HG02642 (cell line): ENCODE measurements around the gene SPACA5.
A peak's percentile ranks its signal among the peaks of the same experiment; 100 is the strongest.
"Not testable (repeated sequence)": the region's sequence is repeated elsewhere in the genome, so short reads cannot be mapped to it uniquely, and the experiment has no call there.

Experiments used
- ATAC-seq: cut with Tn5 transposase; IDR thresholded peaks from one replicate; pipeline ENCODE4 v1.9.1; 2021; ENCODE audit warnings: mild to moderate bottlenecking; ENCODE audit not compliant: unreplicated experiment, poor library complexity

The SPACA5 gene

DNA sequence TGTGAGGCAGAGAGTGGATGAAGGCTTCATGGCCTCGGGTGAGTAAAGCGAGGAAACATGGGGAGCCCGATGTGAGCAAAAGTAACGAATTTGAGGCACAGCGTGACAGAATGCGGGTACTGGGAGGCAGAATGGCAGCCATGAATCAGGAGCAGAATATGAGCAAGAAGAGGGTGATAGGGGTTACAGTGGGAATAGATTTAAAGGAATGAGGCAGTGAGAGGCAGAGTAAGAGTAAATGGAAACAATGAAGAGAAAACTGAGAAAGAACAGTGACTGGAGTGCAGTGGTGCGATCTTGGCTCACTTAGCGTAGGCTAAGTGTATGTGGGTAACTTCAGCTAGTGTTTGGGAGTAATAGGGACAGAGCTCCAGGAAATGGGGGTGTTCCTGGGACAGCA lies at the start of gene SPACA5:
SPACA5 (plus strand) TSS at position 301 of the 400 bp plus-strand sequence. CDS start 815 bp downstream, outside the sequence.
- ATAC-seq, result not testable (repeated sequence)

DNA sequence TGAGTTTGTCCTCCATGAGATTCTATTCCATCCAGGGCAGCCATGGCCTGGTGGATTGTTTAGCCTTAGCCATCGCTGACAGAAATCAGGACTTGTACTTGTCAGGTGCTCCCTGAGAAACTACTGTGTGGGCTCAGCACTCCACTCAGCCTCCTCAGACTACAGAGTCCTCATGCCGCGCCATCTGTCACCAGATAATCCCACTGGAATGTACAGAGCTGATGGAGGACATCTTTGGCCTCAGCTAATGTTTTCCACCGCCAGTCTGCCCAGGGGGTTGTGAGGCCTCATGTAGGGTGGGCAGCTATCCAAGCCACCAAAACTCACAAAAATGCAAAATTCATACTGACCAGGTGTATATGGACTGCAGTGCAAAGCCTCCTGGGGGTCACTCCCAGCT lies 48.6 kb upstream of the SPACA5 start:
- ATAC-seq, result not testable (repeated sequence)

DNA sequence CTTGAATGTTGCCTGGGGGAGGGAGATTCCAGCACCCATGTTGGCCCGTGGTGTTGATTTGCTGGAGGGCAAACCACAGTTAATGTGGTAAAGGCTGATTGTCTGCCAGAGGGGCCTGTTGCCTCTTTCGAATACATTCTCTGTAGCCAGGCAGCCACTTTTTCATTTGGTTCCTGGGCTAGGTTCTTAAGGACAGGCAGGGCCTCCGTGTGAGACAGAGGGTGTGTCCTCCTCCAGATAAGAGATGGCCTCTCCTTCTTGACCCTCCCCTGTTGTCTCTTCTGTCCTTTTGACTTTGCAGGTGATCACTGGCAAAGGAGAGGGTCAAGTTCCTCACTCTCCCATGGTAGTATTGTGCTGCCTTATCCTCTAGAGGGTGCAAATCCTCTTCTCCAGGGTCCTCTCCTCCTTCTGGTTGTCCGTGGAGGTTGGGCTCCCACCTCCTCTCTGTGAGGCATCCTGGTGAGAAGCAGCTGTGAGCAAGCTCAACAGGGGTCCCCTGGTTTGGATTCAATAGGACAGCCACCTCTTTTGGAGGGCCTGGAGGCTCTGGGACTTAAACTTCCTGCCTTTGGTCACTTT lies 47.9 kb upstream of the SPACA5 start:
- ATAC-seq, result no peak

DNA sequence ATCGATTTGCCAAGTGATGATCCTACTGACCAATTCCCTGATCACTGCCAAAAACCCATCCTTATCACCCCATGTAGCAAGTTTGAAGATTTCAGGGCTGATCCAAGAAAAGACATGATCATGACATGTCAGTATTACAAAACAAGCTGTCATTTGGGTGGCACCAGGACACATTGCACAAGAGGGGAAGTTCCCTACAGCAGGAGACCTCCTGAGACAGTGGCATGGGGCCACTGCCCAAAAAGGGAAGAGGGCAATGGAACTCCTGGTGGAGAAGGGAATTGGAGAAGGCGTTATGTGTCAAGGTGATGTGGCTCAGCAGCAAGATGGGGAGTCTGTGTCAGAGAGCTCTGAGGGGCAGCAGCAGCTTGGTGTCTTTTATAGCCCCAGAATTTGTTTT lies 46.4 kb upstream of the SPACA5 start:
- ATAC-seq, result no peak

DNA sequence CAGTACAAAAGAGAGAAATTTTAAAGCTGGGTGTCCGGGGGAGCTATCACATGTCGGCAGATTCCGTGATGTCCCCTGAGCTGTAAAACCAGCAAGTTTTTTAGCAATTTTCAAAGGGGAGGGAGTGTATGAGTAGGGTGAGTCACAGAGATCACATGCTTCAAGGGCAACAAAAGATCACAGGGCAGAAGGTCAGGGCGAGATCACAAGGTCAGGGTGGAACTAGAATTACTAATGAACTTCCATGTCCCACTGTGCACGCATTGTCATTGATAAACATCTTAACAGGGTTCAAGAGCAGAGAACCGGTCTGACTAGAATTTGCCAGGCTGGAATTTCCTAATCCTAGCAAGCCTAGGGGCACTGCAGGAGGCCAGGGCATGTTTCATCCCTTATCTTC lies 45.0 kb upstream of the SPACA5 start:
- not testable (repeated sequence) for ATAC-seq

DNA sequence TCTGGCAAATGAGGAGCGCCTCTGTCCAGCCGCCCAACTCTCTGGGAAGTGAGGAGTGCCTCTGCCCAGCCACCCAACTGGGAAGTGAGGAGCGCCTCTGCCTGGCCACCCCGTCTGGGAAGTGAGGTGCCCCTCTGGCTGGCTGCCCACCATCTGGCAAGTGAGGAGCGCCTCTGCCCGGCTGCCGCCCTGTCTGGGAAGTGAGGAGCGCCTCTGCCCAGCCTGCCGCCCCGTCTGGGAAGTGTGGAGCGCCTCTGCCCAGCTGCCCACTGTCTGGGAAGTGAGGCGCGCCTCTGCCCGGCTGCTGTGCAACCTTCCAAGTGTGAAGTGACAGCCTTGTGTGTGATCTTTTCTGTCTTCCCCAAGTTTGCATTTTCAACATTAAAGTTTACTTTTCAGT lies 41.3 kb upstream of the SPACA5 start:
- not testable (repeated sequence) for ATAC-seq

DNA sequence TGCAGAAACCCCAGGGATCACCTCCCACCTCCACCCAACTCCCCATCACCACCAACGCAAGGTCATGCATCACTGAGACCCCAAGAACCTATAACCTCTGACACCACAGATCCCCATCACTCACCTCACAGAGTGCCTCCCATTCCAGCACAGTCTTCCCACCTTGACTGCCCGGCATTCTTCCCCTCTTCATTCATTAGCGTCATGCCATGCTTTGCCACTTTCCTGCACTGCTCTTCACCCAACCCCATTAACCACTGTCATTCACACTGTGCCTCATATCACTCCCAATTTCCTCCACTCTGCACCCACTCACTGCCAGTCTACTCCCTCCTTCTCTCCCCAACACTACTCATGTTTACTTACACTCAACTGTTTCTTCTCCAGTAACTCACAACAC lies 33.6 kb upstream of the SPACA5 start:
- no peak for ATAC-seq

DNA sequence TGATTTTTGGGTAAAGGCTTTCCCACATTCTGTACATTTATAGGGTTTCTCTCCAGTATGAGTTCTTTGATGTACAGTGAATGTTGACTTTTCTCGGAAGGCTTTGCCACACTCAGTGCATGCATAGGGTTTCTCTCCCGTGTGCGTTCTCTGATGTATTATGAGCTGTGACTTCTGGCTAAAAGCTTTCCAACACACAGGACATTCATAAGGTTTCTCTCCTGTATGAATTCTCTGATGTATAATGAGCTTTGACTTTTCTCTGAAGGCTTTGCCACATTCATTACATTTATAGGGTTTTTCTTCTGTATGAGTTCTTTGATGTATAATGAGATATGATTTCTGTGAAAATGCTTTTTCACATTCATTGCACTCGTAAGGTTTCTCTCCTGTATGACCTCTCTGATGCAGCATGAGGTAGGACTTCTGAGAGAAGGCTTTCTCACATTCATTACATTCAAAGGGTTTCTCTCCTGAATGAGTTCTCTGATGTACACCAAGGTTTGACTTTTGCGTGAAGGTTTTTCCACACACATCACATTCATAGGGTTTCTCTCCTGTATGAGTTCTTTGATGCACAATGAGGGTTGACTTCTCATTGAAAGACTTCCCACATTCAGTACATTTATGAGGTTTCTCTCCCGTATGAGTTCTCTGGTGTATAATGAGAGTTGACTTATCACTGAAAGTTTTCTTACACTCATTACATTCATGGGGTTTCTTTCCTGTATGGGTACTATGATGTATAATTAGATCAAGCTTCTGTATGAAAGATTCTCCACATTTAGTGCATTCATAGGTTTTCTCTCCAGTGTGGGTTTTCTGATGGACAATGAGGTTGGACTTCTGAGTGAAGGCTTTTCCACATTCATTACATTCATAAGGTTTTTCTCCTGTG lies 30.3 kb upstream of the SPACA5 start:
- ATAC-seq, result no peak

DNA sequence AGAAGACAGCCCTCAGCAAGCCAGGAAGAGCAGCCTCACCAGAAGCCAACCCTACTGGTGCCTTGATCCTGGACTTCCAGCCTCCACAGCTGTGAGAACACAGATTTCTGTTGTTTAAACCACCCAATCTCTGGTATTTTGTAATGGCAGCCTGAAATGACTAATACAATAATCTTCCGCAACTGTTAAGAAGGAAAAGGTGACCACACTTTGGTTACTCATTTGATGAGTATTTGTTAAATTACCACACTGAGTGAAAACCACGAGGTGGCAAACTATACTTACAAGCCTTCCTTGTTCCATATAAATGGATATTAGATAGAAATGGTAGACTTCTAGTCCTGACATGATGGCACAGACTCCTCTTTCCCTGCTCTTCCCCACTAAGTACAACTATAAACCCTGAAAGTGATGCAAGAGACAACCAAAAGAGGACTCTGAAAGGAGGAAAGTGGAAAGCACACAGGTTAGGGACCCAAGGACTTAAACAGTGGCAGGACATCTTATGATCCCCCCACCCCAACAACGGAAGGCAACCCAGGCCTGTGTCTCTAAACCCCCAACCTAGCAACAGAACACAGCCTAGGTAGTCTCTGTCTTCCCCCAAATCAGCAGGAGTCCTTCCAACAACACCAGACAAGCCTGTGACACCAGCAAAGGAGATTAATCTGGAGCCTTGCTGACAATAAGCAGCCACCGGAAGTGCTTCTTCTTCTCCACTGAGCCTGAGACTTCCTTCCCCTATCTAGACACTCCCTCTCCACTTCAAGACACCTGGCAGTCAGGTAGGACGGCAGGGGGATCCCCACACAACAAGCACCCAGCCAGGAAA lies 15.3 kb upstream of the SPACA5 start:
- ATAC-seq, result no peak

DNA sequence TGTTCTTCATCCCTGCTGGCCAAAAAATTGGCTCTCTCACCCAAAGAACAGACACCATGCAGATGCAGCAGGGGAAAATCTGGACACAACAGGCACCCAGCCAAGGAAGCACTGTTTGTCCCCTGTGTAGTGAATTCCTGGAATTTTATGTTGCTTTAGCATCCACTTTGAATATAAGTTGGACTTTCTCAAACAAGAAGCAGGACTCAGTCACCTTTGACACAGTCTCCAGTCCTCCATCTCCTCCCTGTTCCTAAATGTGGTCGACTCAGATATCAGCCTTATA lies 14.8 kb upstream of the SPACA5 start:
- ATAC-seq, result no peak

DNA sequence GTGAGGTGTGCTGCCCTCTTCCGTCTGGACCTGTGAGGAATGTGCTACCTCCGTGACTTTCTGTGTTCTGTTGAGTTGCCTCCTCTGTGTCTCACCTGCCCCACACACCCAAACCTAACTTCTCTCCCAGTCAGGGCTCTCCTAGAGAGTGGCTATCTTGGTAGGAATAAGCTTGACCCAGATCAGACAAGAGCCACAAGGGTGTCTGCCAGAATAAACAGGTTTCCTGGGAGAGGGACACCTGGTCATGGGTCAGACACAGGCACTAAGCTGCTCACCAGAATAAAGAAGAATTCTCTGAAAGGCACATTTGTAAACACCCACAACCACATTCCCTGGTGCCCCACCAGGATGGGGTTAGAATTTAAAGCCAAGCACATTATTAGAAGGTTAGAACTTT lies 14.1 kb upstream of the SPACA5 start:
- no peak for ATAC-seq

DNA sequence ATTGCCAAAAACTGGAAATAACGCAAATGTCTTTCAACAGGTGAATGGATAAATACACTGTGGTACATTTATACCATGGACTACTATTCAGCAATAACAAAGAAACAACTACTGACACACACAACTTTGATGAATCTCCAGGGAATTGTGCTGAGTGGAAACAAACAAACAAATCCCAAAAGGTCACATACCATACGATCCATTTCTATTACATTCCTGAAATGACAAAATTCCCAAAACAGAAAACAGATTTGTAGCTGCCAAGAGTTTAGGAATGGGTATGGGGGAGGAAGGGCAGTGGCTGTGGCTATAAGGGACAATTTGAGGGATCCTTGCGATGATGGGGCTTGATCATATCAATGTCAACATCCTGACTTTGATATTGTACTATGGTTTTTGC lies 5.5 kb upstream of the SPACA5 start:
- ATAC-seq, result no peak

DNA sequence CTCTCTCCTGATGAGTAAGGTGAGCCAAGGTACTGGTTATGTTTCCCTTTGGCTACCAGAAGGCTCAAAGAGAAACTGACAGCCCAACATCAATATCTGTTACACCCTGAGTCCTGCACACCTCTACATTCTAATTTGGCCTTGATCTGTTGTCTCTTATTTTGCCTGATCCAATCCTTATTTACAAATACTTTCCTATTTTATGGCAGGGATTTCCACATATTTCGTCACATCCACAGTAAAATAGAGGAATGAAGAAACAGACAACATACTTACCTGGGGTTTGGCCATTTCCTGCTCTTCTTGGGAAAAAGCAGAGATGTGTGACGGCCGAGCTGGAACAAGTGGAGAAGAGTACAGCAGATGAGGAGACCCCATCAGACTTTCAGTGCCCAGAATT lies 4.5 kb upstream of the SPACA5 start:
- ATAC-seq, result no peak

DNA sequence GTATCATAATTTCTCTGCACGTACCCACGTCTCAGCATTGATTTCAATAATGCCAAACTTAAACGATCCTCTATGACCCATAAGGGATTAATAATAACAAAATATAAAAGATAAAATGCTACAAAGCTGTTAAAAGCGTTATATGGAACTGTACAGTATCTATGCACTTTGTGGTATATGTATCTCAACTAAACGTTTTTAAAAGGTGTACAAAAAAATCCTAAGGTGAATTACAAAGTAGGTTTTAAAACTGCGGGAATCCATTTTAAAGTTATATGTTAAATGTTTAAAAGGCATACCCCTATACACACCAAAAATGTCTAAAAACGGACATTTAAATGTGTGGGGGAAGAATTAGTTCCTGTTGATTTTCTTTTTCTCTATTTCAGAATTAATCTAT lies 3.9 kb upstream of the SPACA5 start:
- ATAC-seq, result no peak

DNA sequence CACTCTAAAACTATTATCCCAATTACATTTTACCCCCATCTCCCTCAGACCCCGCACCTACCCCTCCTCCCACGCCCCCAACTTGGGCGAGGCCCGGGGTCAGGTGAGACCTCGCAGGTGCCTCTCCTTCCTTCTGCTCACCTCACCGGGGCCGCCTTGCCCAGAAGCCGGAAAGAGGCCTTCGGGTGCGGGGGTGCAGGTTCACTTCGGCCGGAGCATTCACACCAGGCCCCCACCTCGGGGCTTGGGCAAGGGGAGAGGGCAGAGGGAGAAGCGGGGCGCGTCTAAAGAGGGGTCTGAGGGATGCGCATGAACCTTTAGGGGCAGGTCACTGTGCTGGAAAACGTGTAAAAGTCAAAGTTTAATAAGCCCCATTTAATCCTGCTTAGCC lies 3.4 kb upstream of the SPACA5 start:
- ATAC-seq, result peak; percentile 25

DNA sequence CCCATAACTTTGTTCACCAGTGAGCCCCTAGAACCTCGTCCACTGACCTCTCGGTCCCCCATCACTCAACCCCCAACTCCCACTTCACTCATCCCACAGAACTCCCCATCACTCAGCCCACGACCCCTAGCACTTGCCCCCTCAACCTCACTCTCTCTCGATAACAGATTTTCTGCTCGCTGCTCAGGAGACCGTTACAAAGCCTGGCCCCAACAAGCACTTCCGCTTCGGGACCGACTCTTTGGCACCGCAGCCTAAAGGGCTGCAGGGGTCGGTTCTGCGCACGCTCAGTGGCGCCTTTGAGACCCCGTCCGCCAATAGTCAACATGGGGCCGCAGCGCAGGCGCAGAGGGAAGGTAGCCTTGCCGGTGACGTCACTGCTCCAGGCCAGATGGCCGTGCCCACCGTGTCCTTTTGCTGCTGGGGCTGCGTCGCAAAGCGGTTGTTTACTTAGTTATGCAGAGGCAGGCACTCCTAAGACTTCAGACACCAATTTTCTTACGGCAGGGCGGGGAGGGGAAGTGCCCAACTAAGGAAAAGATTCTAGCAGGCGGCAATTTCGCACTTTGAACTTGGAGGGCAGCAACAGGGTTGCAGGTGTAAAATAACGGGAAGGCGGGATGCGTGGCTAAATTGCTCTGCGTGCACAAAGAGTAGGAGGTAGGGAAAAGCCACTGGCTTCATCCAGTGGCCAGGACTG lies 2.9 kb upstream of the SPACA5 start, which contains the start of gene ZNF182:
ZNF182 (minus strand) TSS at position 232 of the 700 bp plus-strand sequence. CDS start 1,380 bp downstream, outside the sequence.
- peak; percentile 93 for ATAC-seq

DNA sequence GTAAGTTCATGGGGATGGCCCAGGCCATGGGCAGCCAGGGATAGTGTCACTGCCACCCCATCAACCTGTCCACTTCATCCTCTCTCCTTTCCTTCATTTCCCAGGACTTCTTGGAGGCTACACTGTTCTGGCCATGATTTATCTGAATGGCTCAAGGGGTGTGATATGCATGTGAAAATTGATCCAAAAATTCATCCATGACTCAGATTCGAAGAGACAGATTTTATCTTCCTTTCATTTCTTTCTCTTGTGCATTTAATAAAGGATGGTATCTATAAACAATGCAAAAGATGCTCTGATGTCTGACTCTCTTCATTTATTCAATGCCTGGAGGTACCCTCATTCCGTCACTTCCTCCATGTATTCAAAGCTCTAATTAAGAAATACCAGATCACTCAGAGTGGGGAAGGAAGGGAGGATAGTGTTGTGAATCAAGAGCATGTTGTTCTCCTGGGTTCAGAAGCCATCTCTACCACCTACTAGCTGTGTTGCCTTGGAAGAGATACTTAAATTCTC lies 2.7 kb downstream of the SPACA5 start:
- ATAC-seq, result not testable (repeated sequence)

DNA sequence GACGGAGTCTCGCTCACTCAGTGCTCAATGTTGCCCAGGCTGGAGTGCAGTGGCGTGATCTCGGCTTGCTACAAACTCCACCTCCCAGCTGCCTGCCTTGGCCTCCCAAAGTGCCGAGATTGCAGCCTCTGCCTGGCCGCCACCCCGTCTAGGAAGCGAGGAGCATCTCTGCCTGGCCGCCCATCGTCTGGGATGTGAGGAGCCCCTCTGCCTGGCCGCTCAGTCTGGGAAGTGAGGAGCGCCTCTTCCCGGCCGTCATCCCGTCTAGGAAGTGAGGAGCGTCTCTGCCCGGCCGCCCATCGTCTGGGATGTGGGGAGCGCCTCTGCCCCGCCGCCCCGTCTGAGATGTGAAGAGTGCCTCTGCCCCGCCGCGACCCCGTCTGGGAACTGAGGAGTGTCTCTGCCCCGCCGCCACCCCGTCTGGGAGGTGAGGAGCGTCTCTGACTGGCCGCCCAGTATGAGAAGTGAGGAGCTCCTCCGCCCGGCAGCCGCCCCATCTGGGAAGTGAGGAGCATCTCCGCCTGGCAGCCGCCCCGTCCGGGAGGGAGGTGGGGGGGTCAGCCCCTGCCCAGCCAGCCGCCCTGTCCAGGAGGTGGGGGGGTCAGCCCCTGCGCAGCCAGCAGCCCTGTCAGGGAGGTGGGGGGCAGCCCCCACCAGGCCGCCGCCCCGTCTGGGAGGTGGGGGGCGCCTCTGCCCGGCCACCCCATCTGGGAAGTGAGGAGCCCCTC lies 10.0 kb downstream of the SPACA5 start:
- not testable (repeated sequence) for ATAC-seq

DNA sequence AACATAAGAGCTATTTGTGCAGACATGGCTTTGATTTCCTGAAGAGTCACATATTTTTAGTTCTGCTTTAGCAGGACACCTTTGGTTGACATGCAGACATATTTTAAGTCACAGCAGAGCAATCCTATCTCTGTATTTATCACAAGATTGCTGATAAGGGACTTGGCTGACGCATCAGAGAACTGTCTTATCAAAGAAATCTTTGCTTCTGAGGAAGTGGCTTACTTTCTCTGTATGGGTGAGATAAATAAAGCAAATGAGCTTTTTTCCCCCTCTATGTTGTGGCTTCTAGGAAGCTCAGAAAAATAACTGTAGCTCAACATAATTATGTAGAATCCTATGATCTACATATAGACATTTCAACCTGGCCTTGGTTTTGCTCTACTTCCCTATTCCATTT lies 13.1 kb downstream of the SPACA5 start:
- not testable (repeated sequence) for ATAC-seq

DNA sequence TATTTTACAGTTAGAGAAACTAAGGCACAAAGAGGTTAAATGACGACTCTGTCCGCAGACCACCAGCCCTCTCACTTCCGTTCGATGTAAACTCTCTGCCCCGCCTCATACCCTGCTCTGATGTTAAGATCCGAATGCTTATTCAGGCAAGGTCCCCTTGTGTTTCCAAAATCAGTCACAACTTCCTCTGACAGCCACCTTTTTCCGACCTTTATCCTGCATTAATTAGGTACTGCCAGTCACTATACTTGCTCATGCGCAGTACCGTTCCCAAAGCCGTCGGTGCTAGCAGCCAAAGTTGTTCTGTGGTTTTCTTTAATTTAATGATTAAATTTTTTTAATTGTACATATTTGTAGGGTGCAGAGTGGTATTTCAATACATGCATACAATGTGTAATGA lies 13.7 kb downstream of the SPACA5 start:
- not testable (repeated sequence) for ATAC-seq
